K562 (cell line): ENCODE measurements around the gene C16orf95.

Source experiments
- KAT2B ChIP-seq: IDR thresholded peaks from one replicate; pipeline ENCODE4 v1.6.1; 2012; ENCODE audit warnings: low read depth, mild to moderate bottlenecking, control low read depth, inconsistent platforms, low read length, moderate library complexity
- TCF7L2 ChIP-seq: fragments of 150-350 bp; IDR thresholded peaks from 2 replicates; pipeline ENCODE4 v1.6.1; 2016; ENCODE audit warnings: low read depth, mild to moderate bottlenecking, low read length, moderate library complexity
- ZNF232 ChIP-seq: sonication (generic); formaldehyde crosslinking; IDR thresholded peaks from 2 replicates; pipeline ENCODE4 v1.8.0; 2022; ENCODE audit warnings: mild to moderate bottlenecking, missing genetic modification reagents
- TF ChIP-seq, protein P1 (sequence below), 3 experiments: IDR thresholded peaks in 2 of 3; conservative IDR thresholded peaks in 1 of 3; 2 replicates each; pipeline ENCODE4 v1.5.1; 2011 to 2012; ENCODE audit warnings: low read length in 3 of 3, mild to moderate bottlenecking in 3 of 3, control low read depth in 2 of 3, improper control_type of control experiment in 1 of 3, inconsistent platforms in 1 of 3, low read depth in 1 of 3, mixed read lengths in 1 of 3, moderate library complexity in 1 of 3; ENCODE audit not compliant: insufficient read depth in 2 of 3

DNA sequence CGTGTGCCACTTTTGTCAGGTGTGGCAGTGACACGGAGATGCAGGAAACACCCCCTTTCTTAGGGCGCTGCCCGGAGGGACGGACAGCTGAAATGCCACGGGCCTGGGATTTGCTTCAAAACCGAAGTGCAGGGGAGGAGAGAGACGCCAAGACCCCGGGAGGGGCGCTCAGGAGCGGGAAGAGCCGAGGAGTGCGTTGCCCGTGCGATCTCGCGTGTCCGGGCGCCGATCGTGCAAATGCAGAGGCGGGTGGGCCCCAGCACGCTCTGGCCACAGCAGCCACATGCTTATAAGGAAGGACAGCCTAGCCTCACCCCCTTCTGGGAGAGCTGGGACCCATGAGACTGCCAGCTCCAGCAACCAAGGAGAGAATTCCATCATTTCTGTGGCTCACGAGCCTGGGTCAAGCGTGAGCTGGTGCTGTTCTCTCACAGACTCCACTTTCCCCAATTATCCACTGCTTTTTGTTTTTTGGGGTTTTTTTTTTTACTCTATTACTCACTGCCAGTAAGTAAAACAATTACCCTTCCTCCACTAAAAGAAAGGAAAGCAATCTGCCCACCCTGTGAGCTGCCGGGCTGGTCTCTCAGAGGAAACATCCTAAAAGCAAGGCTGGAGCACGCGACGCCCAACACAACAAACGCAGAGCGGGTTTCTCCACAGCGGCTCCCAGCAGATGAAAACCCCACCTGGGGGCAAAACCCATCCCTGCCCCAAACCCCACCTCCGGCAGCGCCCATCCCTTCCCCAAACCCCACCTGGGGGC lies 27.2 kb upstream of the C16orf95 start:
- TF ChIP-seq, protein P1, sequence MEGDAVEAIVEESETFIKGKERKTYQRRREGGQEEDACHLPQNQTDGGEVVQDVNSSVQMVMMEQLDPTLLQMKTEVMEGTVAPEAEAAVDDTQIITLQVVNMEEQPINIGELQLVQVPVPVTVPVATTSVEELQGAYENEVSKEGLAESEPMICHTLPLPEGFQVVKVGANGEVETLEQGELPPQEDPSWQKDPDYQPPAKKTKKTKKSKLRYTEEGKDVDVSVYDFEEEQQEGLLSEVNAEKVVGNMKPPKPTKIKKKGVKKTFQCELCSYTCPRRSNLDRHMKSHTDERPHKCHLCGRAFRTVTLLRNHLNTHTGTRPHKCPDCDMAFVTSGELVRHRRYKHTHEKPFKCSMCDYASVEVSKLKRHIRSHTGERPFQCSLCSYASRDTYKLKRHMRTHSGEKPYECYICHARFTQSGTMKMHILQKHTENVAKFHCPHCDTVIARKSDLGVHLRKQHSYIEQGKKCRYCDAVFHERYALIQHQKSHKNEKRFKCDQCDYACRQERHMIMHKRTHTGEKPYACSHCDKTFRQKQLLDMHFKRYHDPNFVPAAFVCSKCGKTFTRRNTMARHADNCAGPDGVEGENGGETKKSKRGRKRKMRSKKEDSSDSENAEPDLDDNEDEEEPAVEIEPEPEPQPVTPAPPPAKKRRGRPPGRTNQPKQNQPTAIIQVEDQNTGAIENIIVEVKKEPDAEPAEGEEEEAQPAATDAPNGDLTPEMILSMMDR (IDR thresholded peaks at IDR 0.05 in 2 of 3, conservative IDR thresholded peaks at IDR 0.05 in 1 of 3; ENCODE audit: insufficient read depth in 2 of 3, low read depth in 1 of 3, low read length in 3 of 3) = no peak
- no peak for TF ChIP-seq KAT2B
- TF ChIP-seq ZNF232 (CRISPR knock-in tag) = no peak
- TF ChIP-seq TCF7L2 = no peak
